Suprapubic skin (tissue), 3 donors: Measurements from ENCODE around the gene SYNJ2BP.

Source experiments
- POLR2A ChIP-seq, 2 donors: fragments of 450-650 bp; IDR thresholded peaks; one replicate each; pipeline ENCODE4 v1.6.1; 2017; ENCODE audit warnings: antibody characterized with exemption in 2 of 2, mild to moderate bottlenecking in 2 of 2, moderate library complexity in 2 of 2
- TF ChIP-seq, protein P1 (sequence below), 2 donors: fragments of 200-600 bp in 1 of 2; fragments of 450-650 bp in 1 of 2; sonication (generic) in 1 of 2; IDR thresholded peaks; one replicate each; pipeline ENCODE4 v1.5.1; 2016 to 2019; ENCODE audit warnings: antibody characterized with exemption in 2 of 2, mild to moderate bottlenecking in 1 of 2, moderate library complexity in 1 of 2

DNA sequence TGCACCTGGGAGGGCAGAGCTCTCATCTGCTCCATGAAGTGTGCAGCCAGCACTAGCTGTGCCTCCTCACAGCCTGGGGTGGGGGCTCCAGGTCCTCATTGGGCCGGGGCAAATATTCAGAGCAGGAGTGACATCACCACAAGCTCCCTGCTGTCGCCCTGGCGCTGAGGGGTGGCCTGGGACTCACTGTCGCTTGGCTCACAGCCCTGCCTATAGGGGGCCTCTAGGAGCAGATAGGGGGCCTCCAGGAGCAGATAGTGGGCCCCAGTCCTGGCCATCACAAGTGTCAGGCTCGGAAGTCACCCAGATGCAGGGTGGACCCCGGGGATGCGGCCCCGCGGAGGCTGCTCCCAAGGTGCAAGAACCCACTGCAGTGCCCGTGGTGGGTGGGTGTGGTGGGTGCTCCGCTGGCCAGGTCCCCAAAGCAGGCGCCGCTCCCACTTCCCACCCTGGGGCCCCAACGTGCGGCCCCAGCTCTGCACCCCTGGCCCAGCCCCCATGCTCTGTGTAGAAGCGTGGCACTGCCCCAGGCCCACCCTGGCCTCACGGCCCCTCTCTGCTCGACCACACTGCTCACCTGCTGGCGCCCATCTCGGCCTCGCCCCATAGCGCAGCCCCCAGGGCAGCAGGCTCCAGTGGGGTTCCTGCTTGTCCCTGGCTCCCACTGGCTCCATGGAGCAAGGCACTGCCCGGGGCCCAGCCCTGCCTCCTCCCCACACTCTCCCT lies 18.0 kb downstream of the SYNJ2BP start:
- TF ChIP-seq POLR2A (IDR thresholded peaks at IDR 0.05) = no peak
- TF ChIP-seq, protein P1, sequence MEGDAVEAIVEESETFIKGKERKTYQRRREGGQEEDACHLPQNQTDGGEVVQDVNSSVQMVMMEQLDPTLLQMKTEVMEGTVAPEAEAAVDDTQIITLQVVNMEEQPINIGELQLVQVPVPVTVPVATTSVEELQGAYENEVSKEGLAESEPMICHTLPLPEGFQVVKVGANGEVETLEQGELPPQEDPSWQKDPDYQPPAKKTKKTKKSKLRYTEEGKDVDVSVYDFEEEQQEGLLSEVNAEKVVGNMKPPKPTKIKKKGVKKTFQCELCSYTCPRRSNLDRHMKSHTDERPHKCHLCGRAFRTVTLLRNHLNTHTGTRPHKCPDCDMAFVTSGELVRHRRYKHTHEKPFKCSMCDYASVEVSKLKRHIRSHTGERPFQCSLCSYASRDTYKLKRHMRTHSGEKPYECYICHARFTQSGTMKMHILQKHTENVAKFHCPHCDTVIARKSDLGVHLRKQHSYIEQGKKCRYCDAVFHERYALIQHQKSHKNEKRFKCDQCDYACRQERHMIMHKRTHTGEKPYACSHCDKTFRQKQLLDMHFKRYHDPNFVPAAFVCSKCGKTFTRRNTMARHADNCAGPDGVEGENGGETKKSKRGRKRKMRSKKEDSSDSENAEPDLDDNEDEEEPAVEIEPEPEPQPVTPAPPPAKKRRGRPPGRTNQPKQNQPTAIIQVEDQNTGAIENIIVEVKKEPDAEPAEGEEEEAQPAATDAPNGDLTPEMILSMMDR (IDR thresholded peaks at IDR 0.05) = no peak
